AG04450 (cell line): ENCODE data around the gene NEK1. TPM values are rescaled to one million over a fixed set of nuclear protein-coding genes. Genes with fewer than 3 reads are reported as not detected.
"Not testable (repeated sequence)": the region's sequence is repeated elsewhere in the genome, so short reads cannot be mapped to it uniquely, and the experiment has no call there.

ENCODE experiments used
- CTCF ChIA-PET: fragments of 300-600, 350-600 bp; formaldehyde crosslinking; extraction: SDS; loops from one replicate; lab custom pipeline; 2022; ENCODE audit warnings: antibody characterized with exemption, inconsistent platforms; lab: Charles Lee
- POLR2A ChIA-PET: fragments of 350-600 bp; formaldehyde crosslinking; extraction: SDS; loops from one replicate; lab custom pipeline; 2021; ENCODE audit warnings: antibody characterized with exemption, inconsistent platforms; lab: Yijun Ruan, JAX
- DNase-seq: peaks from one replicate; pipeline ENCODE4 v3.0.0-alpha.2; 2011; ENCODE audit warnings: low read depth, low spot score
- H3K27ac ChIP-seq: one replicate; pipeline ENCODE4 v1.5.1; 2012; ENCODE audit warnings: low read depth, low read length, control low read depth
- H3K27me3 ChIP-seq: one replicate; pipeline ENCODE4 v1.6.0; 2012; ENCODE audit warnings: low read length; ENCODE audit not compliant: control insufficient read depth, insufficient read depth
- H3K4me3 ChIP-seq: 2 replicates; pipeline ENCODE4 v1.5.1; 2011; ENCODE audit warnings: mild to moderate bottlenecking, low read depth, low read length, control low read depth
- H3K9me3 ChIP-seq: 2 replicates; pipeline ENCODE4 v1.5.1; 2012; ENCODE audit warnings: low read length; ENCODE audit not compliant: control insufficient read depth, insufficient read depth
- CTCF ChIP-seq: IDR thresholded peaks from 2 replicates; pipeline ENCODE4 v1.5.1; 2011; ENCODE audit warnings: low read depth, low read length, control low read depth, inconsistent platforms
- polyA plus RNA-seq: library from polyadenylated mRNA; depleted of rRNA; stranded (reverse); fragments of >200 nt; gene quantifications from 2 replicates; pipeline ENCODE4 v1.2.3, GENCODE V29; 2011

NEK1 gene
- polyA plus RNA-seq, 1 experiment = 7.7 TPM

DNA sequence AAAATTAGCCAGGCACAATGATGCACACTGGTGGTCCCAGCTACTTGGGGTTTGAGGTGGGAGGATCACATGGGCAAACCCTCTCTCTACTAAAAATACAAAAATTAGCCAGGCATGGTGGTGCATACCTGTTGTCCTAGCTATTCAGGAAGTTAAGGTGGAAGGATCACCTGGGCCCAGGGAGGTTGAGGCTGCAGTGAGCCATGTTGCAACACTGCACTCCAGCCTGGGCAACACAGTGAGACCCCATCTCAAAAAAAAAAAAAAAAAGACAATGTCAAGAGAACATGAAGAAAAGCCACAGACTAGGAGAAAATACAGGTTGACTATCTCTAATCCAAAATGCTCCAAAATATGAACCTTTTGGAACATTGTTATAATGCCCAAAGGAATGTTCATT lies 153.8 kb downstream of the NEK1 start:
- CTCF ChIA-PET = interaction anchor here (0.6 kb wide), 1 partner anchor 539 kb away, joined by 3 read pairs; no protein-coding TSS in a partner anchor

DNA sequence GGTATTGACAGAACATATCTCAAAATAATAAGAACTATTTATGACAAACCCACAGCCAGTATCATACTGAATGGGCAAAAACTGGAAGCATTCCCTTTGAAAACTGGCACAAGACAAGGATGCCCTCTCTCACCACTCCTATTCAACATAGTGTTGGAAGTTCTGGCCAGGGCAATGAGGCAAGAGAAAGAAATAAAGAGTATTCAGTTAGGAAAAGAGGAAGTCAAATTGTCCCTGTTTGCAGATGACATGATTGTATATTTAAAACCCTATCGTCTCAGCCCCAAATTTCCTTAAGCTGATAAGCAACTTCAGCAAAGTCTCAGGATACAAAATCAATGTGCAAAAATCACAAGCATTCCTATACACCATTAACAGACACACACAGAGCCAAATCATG lies 159.7 kb downstream of the NEK1 start:
- H3K27ac ChIP-seq, DNase-seq, H3K9me3 ChIP-seq, H3K4me3 ChIP-seq, H3K27me3 ChIP-seq, POLR2A ChIA-PET, CTCF ChIA-PET: not testable (repeated sequence)

More for the DNA sequence above, 153.8 kb downstream of the NEK1 start:
- Histone ChIP-seq H3K4me3 (no peak overlapping the region), H3K27me3 (no peaks in the 10 kb centered on the region), H3K27ac (no peak overlapping the region), H3K9me3 (no peaks in the 10 kb centered on the region)
- DNase-seq = no peak
- POLR2A ChIA-PET = interaction anchor here (0.5 kb wide), 1 partner anchor 299 kb away, joined by 3 read pairs; no protein-coding TSS in a partner anchor
- no peak for TF ChIP-seq CTCF

DNA sequence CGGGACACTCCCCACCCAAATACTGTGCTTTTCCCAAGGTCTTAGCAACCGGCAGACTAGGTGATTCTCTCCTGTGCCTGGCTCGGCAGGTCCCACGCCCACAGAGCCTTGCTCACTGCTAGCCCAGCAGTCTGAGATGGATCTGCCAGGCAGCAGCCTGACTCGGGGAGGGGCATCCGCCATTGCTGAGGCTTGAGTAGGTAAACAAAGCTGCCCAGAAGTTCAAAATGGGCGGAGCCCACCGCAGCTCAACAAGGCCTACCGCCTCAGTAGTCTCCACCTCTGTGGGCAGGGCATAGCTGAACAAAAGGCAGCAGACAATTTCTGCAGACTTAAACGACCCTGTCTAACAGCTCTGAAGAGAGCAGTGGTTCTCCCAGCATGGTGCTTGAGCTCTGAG lies 163.4 kb downstream of the NEK1 start:
- DNase-seq, H3K4me3 ChIP-seq, CTCF ChIA-PET, H3K9me3 ChIP-seq, H3K27ac ChIP-seq, H3K27me3 ChIP-seq: not testable (repeated sequence)
- POLR2A ChIA-PET = interaction anchor here (0.6 kb wide), 1 partner anchor 188 kb away, joined by 3 read pairs; no protein-coding TSS in a partner anchor

DNA sequence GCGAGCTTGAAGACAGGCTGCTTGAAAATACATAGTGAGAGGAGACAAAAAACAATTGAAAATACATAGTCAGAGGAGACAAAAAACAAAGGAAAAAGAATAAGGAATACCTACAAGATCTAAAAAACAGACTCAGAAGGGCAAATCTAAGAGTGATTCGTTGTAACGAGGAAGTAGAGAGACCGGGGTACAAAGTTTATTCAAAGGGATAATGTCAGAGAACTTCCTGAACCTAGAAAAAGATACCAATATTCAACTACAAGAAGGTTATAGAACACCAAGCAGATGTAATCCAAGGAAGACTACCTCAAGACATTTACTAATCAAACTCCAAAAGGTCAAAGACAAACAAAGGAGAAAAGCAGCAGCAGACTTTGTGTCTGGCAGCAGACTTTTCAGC lies 165.6 kb downstream of the NEK1 start:
- POLR2A ChIA-PET = no interaction called here
- TF ChIP-seq CTCF = no peak
- CTCF ChIA-PET = no interaction called here
- no peak overlapping the region for H3K27ac ChIP-seq
- no peaks in the 10 kb centered on the region for H3K27me3 ChIP-seq
- no peaks in the 10 kb centered on the region; the same call in 1 of the 2 replicates for H3K9me3 ChIP-seq
- H3K4me3 ChIP-seq = no peak overlapping the region
- no peak for DNase-seq

GRCh38 chr4:169443748-169444147 lies 168.6 kb downstream of the NEK1 start:
- DNase-seq = no peak
- no peak for TF ChIP-seq CTCF
- ChIA-PET POLR2A (no interaction called here), CTCF (no interaction called here)
- H3K4me3 ChIP-seq = no peak overlapping the region
- no peaks in the 10 kb centered on the region; the same call in 1 of the 2 replicates for H3K9me3 ChIP-seq
- no peaks in the 10 kb centered on the region for H3K27me3 ChIP-seq
- H3K27ac ChIP-seq = no peak overlapping the region

DNA sequence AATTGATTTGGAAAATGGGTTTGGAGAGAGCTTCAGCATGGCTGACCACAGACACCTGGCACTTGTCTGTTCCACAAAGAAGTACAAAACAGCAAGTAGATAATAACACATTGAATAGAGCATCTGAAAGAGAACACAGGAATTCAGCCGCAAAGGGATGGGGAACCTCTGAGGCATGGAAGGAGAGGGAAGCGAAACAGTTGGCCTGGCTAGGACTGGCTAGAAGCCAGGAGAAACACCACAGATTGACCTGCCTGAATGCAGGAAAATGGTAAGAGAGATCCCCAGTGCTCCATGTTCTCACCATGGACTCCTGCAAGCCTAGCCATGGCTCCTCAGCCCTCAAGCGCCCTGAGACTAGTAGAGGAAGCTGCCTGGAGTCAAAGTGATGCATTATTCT lies 171.9 kb downstream of the NEK1 start:
- ChIA-PET CTCF (no interaction called here), POLR2A (no interaction called here)
- no peak for TF ChIP-seq CTCF
- no peak for DNase-seq
- Histone ChIP-seq H3K27me3 (no peaks in the 10 kb centered on the region), H3K4me3 (no peak overlapping the region), H3K9me3 (no peaks in the 10 kb centered on the region), H3K27ac (no peak overlapping the region)
